ENCODE measurements around the gene IL32.

- TF ChIP-seq CTCF (IDR thresholded peaks at IDR 0.05) (no peak), POLR2A (IDR thresholded peaks at IDR 0.05) (no peak)
Observed at GRCh38 chr16:3023415-3023668, 42.1 kb upstream of the IL32 start.

Data from Peyer's patch (tissue), 4 donors.